ENCODE results near the gene PLXDC1. TPM values are rescaled to one million over a fixed set of nuclear protein-coding genes. Genes with fewer than 3 reads are reported as not detected.
"Not testable (repeated sequence)": the region's sequence is repeated elsewhere in the genome, so short reads cannot be mapped to it uniquely, and the experiment has no call there.

Gene PLXDC1
- total RNA-seq, 1 donor from 2014 or later = 5.4 TPM

DNA sequence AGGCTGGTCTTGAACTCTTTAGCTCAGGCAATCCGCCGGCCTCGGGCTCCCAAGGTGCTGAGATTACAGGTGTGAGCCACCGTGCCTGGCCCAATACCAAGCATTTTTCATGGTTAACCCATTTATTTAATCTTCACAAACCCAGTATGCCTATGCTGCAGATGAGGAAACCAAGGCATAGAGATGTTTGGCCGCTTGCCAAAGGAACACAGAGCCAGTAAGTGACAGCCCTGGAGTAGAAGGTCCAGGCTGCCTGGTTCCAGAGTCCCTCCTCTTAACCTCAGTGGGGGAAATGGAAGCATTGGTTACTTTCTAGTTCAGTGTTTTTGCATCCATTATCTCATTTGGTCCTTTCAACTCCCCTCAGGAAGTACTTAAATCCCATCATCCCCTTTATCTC is 29.9 kb upstream of the PLXDC1 start:
- no peak for DNase-seq

DNA sequence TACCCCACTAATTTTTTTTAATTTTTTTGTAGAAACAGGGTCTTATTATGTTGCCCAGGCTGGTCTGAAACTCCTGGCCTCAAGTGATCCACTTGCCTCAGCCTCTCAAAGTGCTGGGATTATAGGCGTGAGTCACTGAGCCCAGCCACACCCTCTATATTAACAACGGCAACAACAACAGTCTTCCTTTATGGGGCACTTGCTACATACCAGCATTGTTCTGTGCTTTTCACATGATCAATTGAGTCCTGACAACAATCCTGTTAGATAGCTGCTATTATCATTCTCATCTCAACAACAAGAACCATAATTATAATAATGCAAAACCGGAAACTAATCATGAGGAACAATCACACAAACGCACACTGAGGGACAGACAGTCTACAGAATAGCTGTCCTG is 27.1 kb upstream of the PLXDC1 start:
- DNase-seq = no peak

DNA sequence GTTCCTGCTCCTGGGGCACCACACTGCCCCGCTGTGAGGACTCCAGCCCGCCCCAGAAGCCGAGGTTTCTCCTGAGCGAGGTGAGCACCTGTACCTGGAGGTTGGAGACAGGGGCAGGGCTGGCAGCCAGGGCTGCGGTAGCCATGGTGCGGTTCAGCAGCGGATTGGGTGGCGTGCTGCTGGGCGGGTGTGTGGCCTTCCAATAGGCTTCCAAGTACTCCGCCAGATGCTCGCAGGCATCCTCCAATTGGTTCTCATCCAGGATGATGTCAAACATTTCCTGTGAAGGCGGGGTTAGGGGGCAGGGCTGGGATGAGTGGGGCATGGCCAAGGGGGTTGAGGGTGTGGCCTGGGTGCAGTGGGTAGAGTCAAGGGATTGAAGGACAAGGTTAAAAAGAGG is 25.8 kb upstream of the PLXDC1 start:
- no peak for DNase-seq

DNA sequence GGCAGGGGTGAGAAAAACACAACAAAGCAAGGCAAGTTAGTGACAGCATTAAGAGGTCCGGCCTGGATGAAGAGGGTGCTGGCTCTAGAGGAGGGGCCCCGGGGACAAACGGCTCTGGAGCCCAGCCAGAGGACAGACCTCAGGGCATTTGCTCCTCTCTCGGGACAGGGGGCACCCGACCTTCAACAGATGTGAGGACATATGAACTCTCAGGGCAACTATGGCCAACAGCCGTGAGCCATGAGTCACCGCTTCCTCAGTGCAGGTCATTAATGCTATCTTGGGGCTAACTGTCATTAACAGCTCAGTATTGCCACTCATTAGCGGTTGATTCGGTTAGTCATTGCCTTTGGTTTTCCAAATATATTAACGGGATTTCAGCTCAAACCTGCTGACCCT is 24.3 kb upstream of the PLXDC1 start:
- DNase-seq = no peak

DNA sequence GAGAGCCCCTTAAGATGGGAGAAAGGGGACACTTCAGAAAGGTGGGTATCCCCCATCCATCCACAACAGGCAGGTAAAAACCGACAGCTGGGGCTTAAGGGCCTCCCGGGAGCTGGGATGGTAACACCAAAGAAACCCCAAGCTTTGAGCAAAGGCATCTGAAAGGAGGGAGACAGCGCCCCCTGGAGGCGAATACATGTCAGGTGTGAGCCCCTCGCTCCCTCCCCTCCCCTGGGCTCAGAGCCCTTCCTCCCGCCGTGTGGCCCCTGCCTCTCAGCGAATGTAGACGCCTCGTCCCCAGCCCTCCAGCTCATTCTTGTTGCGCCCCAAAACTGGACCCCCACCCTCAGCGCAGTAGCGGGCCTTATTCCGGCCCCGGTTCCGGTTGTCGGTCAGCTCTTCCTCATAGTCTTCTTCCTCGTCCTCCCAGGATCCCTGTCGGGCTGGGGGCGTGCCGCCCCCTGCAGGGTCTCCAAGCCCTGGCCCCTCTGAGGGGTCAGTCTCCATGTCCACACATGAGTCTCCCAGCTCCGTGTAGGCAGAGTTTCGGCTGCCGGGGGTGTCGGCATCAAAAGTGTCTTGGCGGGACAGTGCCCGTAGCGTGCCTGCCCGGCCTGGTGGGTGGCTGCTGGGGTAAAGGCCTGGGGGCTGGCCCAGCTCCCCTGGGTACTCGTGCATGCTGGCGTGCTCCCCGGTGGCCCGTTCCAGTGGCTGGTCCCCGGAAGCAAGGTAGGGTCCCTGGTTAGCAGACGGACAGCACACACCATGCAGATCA is 23.7 kb upstream of the PLXDC1 start:
- no peak for DNase-seq

DNA sequence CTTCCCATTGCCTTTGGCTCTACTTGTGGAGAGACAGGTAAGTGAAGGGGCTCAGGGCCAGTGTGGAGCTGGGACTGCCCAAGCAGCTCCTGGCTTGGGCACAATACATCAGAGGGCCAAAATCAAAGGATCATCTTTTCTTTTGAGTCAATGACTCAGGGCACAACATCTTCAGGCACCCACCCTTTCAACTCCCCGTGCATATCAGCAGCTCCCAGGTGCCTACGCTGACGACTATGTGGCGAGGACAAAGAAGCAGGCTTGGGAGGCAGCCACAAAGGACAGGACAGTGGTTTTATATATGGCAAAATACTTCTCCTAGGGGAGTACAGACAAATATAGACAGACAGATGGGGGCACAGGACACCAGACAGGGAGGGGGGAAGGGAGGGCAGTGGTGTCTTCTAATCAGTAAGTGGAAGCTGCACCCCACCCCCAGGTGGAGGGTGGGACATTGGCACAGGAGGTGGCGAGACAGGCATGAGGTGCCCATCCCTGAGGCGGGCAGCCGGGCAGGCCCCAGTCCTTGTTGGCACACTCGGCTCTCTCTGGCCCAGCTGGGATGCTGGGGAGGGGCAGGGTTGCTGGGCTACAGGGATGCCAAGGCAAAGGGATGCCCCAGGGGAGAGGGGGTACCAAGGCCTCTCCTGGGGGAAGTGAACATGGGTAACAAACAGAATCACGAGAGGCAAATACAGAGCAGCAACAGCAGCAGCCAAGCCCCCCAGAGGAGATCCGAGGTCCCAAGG is 22.3 kb upstream of the PLXDC1 start:
- DNase-seq = no peak

DNA sequence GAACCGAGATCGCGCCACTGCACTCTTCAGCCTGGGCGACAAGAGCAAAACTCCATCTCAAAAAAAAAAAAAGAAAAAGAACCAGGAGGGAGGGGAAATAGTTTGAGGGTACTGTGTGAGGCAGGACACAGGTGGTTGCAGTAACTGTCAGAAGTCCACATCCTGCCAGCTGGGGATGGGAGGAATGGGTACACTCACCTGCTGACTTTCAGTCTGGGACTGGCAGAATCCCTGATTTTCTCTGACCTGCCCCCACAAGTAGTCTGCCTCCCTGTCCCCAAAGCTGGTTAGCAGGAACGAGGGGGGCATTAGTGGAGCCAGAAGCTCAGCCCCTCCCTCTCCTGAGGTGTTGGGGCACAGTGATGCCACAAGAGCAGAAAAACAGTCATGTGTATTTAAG is 21.6 kb upstream of the PLXDC1 start:
- no peak for DNase-seq

DNA sequence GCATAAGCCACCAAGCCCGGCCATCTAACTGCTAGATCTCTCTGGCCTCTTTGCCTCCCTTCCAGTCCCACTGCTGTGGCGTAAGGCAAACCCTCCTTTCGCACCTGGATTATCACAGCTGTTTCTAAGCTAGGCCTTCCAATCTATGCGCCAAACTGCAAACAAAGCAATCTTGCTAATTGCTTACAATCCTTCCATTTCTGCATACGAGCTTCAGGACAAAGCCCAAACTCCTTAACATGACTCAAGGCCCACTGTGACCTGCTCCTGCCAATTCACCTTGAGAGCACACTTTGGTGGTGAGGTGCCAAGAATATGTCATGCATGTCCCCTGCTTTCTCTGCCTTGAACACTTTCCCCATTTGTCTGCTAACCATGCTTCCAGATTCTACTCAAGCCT is 20.5 kb upstream of the PLXDC1 start:
- no peak for DNase-seq

DNA sequence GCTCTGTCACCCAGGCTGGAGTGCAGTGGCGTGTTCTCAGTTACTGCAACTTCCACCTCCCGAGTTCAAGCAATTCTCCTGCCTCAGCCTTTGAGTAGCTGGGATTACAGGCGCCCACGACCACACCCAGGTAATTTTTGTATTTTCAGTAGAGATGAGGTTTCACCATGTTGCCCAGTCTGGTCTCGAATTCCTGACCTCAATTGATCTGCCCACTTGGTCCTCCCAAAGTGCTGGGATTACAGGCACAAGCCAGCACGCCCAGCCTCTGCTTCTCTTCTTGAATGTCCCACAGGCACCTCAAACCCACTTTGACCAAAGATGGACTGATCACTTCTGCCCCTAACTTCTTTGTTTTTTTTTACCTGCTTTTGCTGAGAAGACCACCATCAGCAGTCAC is 19.1 kb upstream of the PLXDC1 start:
- no peak for DNase-seq

DNA sequence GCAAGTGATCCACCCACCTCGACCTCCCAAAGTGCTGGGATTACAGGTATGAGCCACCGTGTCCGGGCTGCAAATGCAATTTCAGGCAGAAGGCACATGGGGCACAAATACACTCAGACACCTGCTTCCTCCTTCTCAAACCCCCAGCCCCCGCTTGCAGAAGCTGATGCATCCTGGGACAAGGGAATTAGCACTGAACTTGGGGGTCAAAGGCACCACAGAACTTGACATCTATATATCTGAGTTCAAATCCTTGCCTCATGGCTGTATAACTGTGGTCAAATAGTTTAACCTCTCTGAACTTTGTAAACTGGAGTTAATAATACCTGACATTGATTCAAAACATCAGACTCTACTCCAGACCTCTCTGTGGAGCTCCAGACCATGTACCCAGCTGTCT is 18.7 kb upstream of the PLXDC1 start:
- no peak for DNase-seq

DNA sequence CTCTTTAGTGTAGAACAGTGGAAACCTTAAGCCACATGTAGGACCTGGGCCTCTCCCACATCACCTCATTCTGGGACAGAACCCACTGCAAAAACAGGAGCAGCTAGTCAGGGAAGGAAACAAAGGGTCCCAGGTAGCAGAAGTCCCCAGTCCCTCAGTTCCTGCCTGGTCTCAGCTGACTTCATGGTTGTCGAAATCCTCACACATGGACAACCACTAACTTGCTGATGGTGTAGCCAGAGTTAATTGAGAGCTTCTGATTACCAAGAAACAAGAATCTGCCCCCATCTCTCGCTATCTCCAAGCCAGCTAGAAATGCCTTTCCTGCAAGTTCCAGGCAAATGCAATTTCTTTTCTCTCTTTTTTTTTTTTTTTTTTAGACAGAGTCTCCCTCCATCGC is 18.1 kb upstream of the PLXDC1 start:
- DNase-seq = no peak

DNA sequence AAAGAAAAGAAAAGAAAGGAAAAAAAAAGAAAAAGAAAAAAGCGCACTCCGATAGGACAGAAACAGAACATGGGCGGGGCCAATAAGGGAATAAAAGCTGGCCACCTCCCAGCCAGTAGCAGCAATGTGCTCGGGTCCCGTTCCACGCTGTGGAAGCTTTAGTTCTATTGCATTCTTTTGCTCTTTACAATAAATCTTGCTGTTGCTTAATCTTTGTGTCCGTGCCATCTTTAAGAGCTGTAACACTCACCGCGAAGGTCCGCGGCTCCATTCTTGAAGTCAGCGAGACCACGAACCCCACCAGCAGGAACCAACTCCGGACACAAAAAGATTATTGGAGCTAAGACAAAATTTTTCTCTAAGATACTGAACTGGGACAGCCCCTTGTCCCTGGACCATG is 17.7 kb upstream of the PLXDC1 start:
- DNase-seq = no peak

DNA sequence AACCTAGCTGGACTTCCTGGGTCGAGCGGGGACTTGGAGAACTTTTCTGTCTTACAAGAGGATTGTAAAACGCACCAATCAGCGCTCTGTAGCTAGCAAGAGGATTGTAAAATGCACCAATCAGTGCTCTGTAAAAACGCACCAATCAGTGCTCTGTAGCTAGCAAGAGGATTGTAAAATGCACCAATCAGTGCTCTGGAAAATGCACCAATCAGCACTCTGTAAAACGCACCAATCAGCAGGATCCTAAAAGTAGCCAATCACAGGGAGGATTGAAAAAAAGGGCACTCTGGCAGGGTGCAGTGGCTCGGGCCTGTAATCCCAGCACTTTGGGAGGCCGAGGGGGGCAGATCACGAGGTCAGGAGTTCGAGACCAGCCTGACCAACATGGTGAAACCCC is 17.1 kb upstream of the PLXDC1 start:
- not testable (repeated sequence) for DNase-seq

DNA sequence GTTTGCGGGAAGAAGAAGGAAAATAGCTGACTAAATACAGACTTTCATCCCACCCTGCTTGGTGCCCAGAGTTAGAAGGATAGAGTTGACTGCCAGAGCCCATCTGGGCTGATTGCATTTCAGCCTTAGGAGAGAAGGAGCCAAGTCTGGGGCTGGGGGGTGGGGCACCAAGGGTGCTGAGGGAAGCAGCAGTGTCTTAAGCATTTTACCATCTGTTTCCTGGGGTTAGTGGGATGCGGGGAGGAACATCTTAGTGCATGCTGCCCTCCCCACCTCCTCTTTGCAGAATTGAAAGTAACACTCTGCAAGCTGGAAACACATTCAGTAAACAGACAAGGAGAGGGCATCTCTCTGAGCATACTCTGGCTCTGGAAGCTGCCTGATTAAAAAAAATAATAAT is 16.0 kb upstream of the PLXDC1 start:
- DNase-seq = no peak

DNA sequence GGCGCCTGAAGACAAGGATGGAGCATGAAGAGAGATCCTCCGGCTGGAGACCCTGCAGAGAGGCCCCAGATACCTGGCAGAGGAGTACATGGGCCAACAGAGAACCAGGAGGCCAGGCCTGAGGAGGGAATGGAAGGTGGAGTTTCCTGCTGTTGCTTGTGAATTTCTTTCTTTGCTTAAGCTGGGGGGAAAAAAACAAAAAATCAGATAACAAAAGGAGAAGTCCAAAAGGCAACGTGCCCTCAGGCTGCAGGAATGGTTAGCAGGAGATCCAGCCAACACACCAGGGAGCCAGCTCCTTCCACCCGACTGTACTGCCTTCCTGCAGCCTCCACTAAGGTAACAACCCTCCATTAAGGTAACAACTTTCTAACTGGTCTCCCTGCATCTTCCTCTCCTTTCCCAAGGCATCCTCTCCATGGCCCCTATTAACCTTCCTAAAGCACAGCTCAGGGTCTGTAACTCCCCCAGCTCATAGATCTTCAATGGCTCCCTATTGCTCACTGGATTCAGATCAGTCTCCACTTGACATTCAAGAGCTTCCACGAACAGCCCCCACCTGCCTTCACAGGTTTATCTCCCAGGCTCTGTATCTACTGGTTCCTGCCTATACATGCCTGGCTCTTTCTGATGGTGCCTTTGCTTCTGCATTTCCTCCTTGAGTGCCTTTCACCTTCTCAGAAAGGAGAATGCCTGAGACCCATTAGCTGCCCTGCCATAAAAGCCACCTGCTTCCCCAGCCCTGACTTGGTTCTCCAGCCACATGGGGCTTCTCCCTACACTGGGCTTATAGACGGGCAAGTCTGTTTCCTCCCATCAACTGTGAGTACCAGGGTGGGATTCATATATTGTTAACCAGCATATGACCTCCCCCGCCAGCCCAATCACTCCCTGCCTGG is 15.2 kb upstream of the PLXDC1 start:
- no peak for DNase-seq

DNA sequence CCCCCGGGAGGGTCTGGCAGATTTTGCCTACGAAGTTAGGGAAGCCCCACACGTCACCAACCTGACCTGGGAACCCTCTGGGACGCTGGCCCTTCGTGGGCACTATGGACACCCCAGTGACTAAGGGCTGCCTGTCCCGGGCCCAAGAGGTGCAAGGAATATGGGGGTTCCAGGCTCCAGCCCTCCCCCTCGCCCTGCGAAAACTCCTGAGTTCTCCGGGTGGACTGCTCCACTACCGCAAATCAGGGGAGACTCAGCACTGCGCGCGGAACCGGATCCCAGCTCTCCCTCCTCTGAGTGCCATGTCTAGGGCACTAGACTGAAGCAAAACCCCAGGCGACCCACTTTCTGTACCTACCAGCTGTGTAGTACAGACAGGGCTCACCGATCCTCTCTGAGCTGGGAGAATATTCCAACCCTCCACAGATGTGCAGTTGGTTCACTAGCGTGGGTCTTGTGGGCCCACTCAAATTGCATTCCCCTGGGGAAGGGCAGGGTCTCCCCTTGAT is 14.5 kb upstream of the PLXDC1 start, which contains the start of gene ARL5C:
ARL5C (minus strand) TSS at position 321 of the 509 bp plus-strand sequence. CDS start 401 bp downstream, outside the sequence.
- DNase-seq = no peak

DNA sequence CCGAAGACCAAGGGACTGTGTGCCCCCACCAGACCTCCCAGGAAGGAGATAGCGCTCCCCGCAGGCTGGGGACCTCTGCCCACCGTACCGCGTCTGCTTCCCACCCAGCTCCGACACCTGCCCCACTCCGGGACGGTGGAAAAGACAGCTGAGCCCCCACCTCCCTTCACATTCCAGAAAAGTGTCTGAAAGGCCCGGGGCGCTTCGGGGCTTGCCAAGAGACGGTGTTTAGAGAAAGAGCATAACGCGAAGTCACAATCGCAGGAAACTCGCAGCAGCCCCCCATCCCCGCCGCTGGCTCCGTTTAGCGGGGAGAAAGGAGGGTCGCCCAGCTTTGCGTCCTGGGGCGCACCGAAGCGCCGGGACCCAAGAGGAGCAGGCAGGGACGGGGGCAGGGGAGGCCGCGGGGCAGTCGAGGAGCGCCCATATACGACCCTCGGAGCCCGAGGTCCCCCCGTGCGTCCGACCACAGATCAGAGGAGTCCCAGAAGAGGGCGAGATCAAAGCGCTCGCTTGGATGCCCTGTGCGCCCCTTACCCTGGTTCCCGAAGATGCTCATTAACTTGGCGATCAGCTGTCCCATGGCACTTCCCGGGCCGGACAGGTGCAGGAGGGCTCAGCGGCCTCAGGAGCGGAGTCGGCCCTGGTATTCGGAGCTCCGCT is 13.9 kb upstream of the PLXDC1 start:
- no peak for DNase-seq

DNA sequence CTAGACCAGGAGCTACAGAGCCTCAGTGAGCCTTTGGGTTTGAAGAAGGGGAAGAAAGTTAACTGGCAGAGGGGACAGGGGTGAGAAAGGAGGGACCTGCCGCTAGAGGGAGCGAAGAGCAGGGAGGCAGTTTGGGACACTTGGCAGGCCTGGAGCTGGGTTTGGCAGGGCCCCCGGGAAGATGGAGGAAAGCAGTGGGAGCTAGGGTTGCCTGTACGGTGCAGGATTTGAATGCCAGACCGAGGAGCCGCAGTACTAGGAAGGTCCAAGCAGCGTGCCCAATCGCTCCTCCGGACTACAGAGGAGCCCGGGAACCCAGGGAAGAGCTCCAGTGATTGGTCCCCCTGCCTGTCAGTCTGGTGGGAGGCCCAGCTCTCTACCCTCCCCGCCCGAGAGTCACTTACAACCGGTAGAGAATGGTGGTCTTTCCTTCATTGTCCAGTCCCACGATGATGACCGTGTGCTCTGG is 13.3 kb upstream of the PLXDC1 start:
- peak; percentile 57 for DNase-seq

DNA sequence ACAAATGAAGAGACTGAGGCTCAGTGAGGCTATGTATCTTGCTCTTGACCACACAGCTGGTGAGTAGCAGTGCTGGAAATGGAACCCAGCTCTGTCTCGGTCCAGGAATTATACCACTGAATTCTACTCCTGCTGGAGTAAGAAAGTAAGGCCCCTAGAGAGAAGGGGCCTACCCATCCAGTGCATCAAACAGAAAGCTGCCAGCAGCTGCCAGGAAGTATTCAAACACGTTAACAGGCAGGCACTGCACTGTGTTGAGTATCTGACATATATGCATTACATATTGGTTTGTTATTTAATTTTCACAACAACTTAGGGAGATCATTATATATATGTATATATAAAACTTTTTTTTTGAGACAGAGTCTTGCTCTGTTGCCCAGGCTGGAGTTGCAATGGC is 10.5 kb upstream of the PLXDC1 start:
- DNase-seq = no peak

DNA sequence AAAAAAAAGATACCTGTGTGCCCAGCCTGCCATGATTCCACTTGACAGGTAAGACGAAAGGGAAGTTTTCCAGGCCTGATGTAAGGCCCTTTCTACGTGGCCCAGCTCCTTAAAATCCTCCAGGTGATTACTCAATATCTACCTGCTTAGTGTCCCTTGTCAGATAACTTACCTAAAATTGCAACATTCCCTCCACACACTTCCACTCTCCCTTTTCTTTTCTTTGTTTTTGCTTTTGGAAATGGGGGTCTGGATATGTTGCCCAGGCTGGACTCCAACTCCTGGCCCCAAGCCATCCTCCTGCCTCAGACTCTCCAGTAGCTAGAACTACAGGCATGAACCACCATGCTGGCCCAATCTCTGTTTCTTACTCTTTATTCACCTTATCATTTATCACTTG is 7.2 kb upstream of the PLXDC1 start:
- no peak for DNase-seq

DNA sequence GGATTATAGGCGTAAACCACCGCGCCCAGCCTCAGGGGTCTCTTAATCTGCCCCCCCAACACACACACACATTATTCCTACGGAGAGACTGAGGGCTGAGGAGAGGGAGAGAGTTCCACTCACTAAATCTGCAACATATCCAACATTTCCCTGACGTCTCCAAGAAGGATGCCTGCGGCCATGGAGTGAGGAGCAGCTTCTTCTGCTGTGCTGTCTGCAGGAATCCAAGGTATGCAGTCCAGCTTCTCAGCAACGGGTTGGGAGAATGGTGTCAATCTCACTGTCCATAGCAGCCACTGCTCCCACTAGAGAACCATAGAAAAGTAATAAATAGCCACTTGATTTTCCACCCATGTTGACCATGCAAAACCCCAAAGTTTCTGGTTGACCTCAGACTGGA is 5.1 kb upstream of the PLXDC1 start:
- DNase-seq = no peak

DNA sequence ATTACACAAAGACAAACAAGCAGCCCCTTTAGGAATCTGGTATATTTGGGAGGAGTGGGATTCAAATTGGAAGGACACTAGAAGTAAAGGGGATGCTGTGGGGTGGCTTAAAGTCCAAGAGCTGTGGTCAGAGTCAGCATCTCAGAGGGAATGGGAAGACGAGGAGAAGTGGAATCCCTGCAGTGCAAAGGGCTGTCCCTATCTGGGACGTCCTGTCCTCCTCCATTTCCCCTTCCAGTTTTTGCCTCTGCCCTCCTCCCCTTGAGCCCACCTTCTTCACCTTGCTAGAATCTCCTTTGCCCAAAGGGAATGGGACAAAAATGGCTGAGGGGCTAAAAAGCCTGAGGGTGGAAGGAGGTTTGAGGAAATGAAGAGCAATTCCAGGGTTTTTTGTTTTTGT is 4.2 kb upstream of the PLXDC1 start:
- DNase-seq = no peak
